Mammary epithelial cell (primary cell): ENCODE measurements around the gene CYP2W1.

ENCODE experiments used
- CTCF ChIP-seq, 2 donors: IDR thresholded peaks in 1 of 2; conservative IDR thresholded peaks in 1 of 2; 2 replicates each; pipeline ENCODE4 v1.5.1; 2011 to 2012; ENCODE audit warnings: inconsistent platforms in 2 of 2, low read length in 2 of 2, mild to moderate bottlenecking in 2 of 2, control low read depth in 1 of 2, low read depth in 1 of 2; ENCODE audit not compliant: insufficient read depth in 1 of 2; ENCODE audit errors: extremely low read depth in 1 of 2
- EZH2 ChIP-seq: IDR thresholded peaks from 2 replicates; pipeline ENCODE4 v1.6.1; 2012; ENCODE audit warnings: low read length, inconsistent platforms, borderline replicate concordance

- TF ChIP-seq CTCF (conservative IDR thresholded peaks at IDR 0.05 in 1 of 2, IDR thresholded peaks at IDR 0.05 in 1 of 2; ENCODE audit: extremely low read depth in 1 of 2, insufficient read depth in 1 of 2, low read depth in 1 of 2, low read length in 2 of 2) (no peak), EZH2 (no peak)
Measured at GRCh38 chr7:1025743-1026581, 43.0 kb downstream of the CYP2W1 start.
